HepG2 (cell line): ENCODE measurements around the gene ZNRF3. TPM values are rescaled to one million over a fixed set of nuclear protein-coding genes. Genes with fewer than 3 reads are reported as not detected.

Experiments
- FOXM1 ChIP-seq: sonication (generic); formaldehyde crosslinking; IDR thresholded peaks from 2 replicates; pipeline ENCODE4 v1.5.0; 2020; ENCODE audit warnings: missing genetic modification reagents
- MED13 ChIP-seq: sonication (generic); formaldehyde crosslinking; IDR thresholded peaks from 2 replicates; pipeline ENCODE4 v1.5.0; 2020; ENCODE audit warnings: missing genetic modification reagents
- NFKBIZ ChIP-seq: IDR thresholded peaks from 2 replicates; pipeline ENCODE4 v1.6.1; 2018; ENCODE audit warnings: missing genetic modification reagents, missing compliant biosample characterization
- NR2F1 ChIP-seq, 2 experiments: fragments of 450-650 bp in 1 of 2; formaldehyde crosslinking in 1 of 2; IDR thresholded peaks; 2 replicates each; pipeline versions ENCODE4 v1.5.0 to v1.6.1; 2016 to 2020; ENCODE audit warnings: mild to moderate bottlenecking in 1 of 2, missing compliant biosample characterization in 1 of 2, missing genetic modification reagents in 1 of 2, moderate library complexity in 1 of 2
- SALL1 ChIP-seq: sonication (generic); formaldehyde crosslinking; IDR thresholded peaks from 2 replicates; pipeline ENCODE4 v1.8.0; 2022; ENCODE audit warnings: mild to moderate bottlenecking, missing genetic modification reagents
- SSRP1 ChIP-seq: IDR thresholded peaks from 2 replicates; pipeline ENCODE4 v1.6.1; 2016; ENCODE audit warnings: control low read depth
- TEAD3 ChIP-seq: optimal IDR thresholded peaks from 2 replicates; pipeline ENCODE3; 2016; ENCODE audit warnings: borderline replicate concordance
- ZMYM3 ChIP-seq: sonication (generic); formaldehyde crosslinking; IDR thresholded peaks from 2 replicates; pipeline ENCODE4 v1.5.1; 2020; ENCODE audit warnings: mild to moderate bottlenecking, missing genetic modification reagents
- ZNF263 ChIP-seq: sonication (generic); formaldehyde crosslinking; IDR thresholded peaks from 2 replicates; pipeline ENCODE4 v1.4.0; 2020; ENCODE audit warnings: missing genetic modification reagents
- ZNF569 ChIP-seq: sonication (generic); formaldehyde crosslinking; IDR thresholded peaks from 2 replicates; pipeline ENCODE4 v1.5.0; 2020; ENCODE audit warnings: mild to moderate bottlenecking, missing genetic modification reagents, moderate library complexity, borderline replicate concordance
- ZNF747 ChIP-seq: sonication (generic); formaldehyde crosslinking; IDR thresholded peaks from 2 replicates; pipeline ENCODE4 v1.8.1; 2023; ENCODE audit warnings: missing genetic modification reagents, mild to moderate bottlenecking, borderline replicate concordance
- polyA plus RNA-seq, 8 experiments: library from polyadenylated mRNA; depleted of rRNA in 3 of 8; stranded (reverse) in 7 of 8; unstranded in 1 of 8; fragments of >200 nt; fragmentation: Illumina TruSeq in 4 of 8; extraction: Trizol in 4 of 8; gene quantifications; 2 replicates each; pipeline versions ENCODE4 v1.2.1 to v1.2.3, GENCODE V29; 2011 to 2016; ENCODE audit warnings: low read depth in 4 of 8, missing spikeins in 1 of 8, mixed read lengths in 1 of 8; ENCODE audit not compliant: insufficient read depth in 1 of 8
- total RNA-seq, 5 experiments: library from RNA; depleted of rRNA; stranded (reverse); fragments of >200 nt; fragmentation: Illumina TruSeq; extraction: Trizol; gene quantifications; 2 replicates each; pipeline ENCODE4 v1.2.3, GENCODE V29; 2016; ENCODE audit warnings: low read depth in 1 of 5
- TF ChIP-seq, protein P1 (sequence below): sonication (generic); formaldehyde crosslinking; conservative IDR thresholded peaks from 2 replicates; pipeline ENCODE4 v1.8.0; 2022; ENCODE audit warnings: missing genetic modification reagents
- TF ChIP-seq, protein P2 (sequence below): sonication (generic); formaldehyde crosslinking; IDR thresholded peaks from 2 replicates; pipeline ENCODE4 v1.9.0; 2022; ENCODE audit warnings: low read depth, missing genetic modification reagents
- TF ChIP-seq, protein P3 (sequence below): sonication (generic); formaldehyde crosslinking; IDR thresholded peaks from 2 replicates; pipeline ENCODE4 v1.4.0; 2020; ENCODE audit warnings: missing genetic modification reagents, borderline replicate concordance
- TF ChIP-seq, protein P4 (sequence below): sonication (generic); formaldehyde crosslinking; IDR thresholded peaks from 2 replicates; pipeline ENCODE4 v1.4.0; 2020; ENCODE audit warnings: missing genetic modification reagents, mild to moderate bottlenecking, borderline replicate concordance
- TF ChIP-seq, protein P5 (sequence below): sonication (generic); formaldehyde crosslinking; IDR thresholded peaks from 2 replicates; pipeline ENCODE4 v1.9.0; 2021; ENCODE audit warnings: missing genetic modification reagents, mild to moderate bottlenecking, borderline replicate concordance

Gene ZNRF3
- total and polyA plus RNA-seq, 2 of the 13 experiments (the other 11 are each of a cell fraction or from before 2014, with no cell fraction given), result 20.3 to 36.7 TPM

DNA sequence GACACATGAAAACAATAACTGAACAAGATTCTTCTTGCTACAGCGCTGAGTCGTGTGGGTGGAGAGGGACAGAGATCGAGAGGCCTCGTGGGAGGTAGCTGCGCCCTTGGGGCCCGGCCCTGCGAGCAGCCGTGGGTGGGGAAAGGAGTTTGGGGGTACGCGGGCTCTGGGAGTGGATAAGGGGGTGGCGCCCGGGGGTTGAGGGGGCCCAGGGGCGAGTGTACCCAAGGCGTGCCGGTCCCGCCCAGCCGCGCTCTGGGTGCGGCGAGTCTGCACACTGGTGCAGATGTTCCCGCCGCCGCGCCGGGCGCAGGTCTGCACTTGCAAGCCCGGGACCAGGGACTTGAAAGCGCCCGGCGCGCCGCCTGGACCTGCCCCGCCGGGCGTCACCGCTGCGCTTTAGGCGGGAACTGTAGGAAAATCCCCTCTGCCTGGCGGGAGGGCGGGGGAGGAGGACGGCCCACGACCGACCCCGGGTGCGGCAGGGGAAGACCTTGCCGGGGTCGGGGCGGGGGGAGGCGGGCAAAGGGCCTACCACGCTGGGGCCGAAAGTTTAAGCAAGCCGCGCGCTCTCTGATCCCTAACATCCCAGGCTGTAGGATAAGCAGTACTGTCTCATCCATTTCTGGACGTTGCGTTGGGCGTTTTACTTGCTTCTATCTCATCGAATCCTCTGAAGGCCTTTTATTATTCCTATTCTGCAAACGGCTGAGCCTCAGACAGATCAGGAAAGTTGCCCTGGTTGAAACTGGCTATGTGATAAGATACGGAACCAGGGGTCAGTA lies 188.1 kb downstream of the ZNRF3 start (continued):
- TF ChIP-seq, protein P1, sequence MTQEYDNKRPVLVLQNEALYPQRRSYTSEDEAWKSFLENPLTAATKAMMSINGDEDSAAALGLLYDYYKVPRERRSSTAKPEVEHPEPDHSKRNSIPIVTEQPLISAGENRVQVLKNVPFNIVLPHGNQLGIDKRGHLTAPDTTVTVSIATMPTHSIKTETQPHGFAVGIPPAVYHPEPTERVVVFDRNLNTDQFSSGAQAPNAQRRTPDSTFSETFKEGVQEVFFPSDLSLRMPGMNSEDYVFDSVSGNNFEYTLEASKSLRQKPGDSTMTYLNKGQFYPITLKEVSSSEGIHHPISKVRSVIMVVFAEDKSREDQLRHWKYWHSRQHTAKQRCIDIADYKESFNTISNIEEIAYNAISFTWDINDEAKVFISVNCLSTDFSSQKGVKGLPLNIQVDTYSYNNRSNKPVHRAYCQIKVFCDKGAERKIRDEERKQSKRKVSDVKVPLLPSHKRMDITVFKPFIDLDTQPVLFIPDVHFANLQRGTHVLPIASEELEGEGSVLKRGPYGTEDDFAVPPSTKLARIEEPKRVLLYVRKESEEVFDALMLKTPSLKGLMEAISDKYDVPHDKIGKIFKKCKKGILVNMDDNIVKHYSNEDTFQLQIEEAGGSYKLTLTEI (CRISPR knock-in tag), result no peak
- TF ChIP-seq ZMYM3 (CRISPR knock-in tag) (no peak), SALL1 (CRISPR knock-in tag) (peak; percentile 15; the same call in 1 of the 2 replicates), SSRP1 (CRISPR knock-in tag) (no peak), ZNF747 (no peak), TEAD3 (CRISPR knock-in tag) (no peak), NFKBIZ (CRISPR knock-in tag) (no peak), ZNF263 (no peak), MED13 (CRISPR knock-in tag) (no peak), NR2F1 (CRISPR knock-in tag; IDR thresholded peaks at IDR 0.05) (no peak), FOXM1 (CRISPR knock-in tag) (no peak), ZNF569 (CRISPR knock-in tag) (no peak)
- TF ChIP-seq, protein P2, sequence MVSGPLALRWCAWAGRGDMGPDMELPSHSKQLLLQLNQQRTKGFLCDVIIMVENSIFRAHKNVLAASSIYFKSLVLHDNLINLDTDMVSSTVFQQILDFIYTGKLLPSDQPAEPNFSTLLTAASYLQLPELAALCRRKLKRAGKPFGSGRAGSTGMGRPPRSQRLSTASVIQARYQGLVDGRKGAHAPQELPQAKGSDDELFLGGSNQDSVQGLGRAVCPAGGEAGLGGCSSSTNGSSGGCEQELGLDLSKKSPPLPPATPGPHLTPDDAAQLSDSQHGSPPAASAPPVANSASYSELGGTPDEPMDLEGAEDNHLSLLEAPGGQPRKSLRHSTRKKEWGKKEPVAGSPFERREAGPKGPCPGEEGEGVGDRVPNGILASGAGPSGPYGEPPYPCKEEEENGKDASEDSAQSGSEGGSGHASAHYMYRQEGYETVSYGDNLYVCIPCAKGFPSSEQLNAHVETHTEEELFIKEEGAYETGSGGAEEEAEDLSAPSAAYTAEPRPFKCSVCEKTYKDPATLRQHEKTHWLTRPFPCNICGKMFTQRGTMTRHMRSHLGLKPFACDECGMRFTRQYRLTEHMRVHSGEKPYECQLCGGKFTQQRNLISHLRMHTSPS (CRISPR knock-in tag), result no peak
- TF ChIP-seq, protein P3, sequence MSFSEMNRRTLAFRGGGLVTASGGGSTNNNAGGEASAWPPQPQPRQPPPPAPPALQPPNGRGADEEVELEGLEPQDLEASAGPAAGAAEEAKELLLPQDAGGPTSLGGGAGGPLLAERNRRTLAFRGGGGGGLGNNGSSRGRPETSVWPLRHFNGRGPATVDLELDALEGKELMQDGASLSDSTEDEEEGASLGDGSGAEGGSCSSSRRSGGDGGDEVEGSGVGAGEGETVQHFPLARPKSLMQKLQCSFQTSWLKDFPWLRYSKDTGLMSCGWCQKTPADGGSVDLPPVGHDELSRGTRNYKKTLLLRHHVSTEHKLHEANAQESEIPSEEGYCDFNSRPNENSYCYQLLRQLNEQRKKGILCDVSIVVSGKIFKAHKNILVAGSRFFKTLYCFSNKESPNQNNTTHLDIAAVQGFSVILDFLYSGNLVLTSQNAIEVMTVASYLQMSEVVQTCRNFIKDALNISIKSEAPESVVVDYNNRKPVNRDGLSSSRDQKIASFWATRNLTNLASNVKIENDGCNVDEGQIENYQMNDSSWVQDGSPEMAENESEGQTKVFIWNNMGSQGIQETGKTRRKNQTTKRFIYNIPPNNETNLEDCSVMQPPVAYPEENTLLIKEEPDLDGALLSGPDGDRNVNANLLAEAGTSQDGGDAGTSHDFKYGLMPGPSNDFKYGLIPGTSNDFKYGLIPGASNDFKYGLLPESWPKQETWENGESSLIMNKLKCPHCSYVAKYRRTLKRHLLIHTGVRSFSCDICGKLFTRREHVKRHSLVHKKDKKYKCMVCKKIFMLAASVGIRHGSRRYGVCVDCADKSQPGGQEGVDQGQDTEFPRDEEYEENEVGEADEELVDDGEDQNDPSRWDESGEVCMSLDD, result peak; percentile 47; the same call in 1 of the 2 replicates
- TF ChIP-seq, protein P4, sequence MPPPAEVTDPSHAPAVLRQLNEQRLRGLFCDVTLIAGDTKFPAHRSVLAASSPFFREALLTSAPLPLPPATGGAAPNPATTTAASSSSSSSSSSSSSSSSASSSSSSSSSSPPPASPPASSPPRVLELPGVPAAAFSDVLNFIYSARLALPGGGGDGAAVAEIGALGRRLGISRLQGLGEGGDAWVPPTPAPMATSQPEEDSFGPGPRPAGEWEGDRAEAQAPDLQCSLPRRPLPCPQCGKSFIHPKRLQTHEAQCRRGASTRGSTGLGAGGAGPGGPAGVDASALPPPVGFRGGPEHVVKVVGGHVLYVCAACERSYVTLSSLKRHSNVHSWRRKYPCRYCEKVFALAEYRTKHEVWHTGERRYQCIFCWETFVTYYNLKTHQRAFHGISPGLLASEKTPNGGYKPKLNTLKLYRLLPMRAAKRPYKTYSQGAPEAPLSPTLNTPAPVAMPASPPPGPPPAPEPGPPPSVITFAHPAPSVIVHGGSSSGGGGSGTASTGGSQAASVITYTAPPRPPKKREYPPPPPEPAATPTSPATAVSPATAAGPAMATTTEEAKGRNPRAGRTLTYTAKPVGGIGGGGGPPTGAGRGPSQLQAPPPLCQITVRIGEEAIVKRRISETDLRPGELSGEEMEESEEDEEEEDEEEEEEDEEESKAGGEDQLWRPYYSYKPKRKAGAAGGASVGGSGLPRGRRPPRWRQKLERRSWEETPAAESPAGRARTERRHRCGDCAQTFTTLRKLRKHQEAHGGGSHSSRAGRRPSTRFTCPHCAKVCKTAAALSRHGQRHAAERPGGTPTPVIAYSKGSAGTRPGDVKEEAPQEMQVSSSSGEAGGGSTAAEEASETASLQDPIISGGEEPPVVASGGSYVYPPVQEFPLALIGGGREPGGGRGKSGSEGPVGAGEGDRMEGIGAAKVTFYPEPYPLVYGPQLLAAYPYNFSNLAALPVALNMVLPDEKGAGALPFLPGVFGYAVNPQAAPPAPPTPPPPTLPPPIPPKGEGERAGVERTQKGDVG (CRISPR knock-in tag), result no peak
- TF ChIP-seq, protein P5, sequence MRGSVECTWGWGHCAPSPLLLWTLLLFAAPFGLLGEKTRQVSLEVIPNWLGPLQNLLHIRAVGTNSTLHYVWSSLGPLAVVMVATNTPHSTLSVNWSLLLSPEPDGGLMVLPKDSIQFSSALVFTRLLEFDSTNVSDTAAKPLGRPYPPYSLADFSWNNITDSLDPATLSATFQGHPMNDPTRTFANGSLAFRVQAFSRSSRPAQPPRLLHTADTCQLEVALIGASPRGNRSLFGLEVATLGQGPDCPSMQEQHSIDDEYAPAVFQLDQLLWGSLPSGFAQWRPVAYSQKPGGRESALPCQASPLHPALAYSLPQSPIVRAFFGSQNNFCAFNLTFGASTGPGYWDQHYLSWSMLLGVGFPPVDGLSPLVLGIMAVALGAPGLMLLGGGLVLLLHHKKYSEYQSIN (CRISPR knock-in tag), result no peak
